ENCODE measurements around the gene EIF4ENIF1. TPM values are rescaled to one million over a fixed set of nuclear protein-coding genes. Genes with fewer than 3 reads are reported as not detected.
"Not testable (repeated sequence)": the region's sequence is repeated elsewhere in the genome, so short reads cannot be mapped to it uniquely, and the experiment has no call there.

EIF4ENIF1 gene
- total RNA-seq, 2 donors from 2014 or later, result 10.6 to 20.6 TPM

DNA sequence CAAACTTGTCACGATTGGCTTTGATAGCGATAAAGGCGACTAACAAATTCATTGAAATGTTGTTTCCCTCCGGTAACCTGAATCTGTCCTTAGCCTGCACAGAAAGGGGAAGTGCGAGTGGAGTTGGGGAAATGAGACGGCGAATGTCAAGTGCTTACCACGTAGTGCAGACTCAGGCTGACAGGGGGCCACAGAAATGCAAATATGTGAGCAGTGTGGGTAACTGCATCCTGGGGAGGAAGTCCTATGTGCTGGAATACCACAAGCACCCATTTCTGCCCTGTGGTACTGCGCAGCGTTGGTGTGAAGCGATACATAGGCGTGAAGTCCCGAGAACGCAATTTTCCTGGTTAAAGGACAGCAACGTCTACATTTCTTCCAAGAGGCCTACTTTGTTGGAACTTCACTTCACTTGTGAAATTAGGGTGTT, 869 bp upstream of the EIF4ENIF1 start:
- ATAC-seq (ENCODE audit: insufficient number of reproducible peaks, low FRiP score, low read depth), result no peak
- TF ChIP-seq, protein P1, sequence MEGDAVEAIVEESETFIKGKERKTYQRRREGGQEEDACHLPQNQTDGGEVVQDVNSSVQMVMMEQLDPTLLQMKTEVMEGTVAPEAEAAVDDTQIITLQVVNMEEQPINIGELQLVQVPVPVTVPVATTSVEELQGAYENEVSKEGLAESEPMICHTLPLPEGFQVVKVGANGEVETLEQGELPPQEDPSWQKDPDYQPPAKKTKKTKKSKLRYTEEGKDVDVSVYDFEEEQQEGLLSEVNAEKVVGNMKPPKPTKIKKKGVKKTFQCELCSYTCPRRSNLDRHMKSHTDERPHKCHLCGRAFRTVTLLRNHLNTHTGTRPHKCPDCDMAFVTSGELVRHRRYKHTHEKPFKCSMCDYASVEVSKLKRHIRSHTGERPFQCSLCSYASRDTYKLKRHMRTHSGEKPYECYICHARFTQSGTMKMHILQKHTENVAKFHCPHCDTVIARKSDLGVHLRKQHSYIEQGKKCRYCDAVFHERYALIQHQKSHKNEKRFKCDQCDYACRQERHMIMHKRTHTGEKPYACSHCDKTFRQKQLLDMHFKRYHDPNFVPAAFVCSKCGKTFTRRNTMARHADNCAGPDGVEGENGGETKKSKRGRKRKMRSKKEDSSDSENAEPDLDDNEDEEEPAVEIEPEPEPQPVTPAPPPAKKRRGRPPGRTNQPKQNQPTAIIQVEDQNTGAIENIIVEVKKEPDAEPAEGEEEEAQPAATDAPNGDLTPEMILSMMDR (IDR thresholded peaks at IDR 0.05), result peak; percentile 17
- H3K9me3 ChIP-seq, result no peaks in the 10 kb centered on the region
- no peaks in the 10 kb centered on the region for H3K27me3 ChIP-seq (replicated peaks; ENCODE audit: insufficient read depth)
- DNase-seq (ENCODE audit: low spot score), result no peak
- no peaks in the 10 kb centered on the region for H3K36me3 ChIP-seq
- H3K4me1 ChIP-seq (ENCODE audit: control insufficient read depth in 1 of 2, low read depth in 2 of 2), result peaks cover 19 to 31% of the 10 kb centered on the region in 2 donors
- peak overlapping the region; percentile 96 to 97 for H3K27ac ChIP-seq
- H3K4me3 ChIP-seq, result peak overlapping the region; percentile 83

DNA sequence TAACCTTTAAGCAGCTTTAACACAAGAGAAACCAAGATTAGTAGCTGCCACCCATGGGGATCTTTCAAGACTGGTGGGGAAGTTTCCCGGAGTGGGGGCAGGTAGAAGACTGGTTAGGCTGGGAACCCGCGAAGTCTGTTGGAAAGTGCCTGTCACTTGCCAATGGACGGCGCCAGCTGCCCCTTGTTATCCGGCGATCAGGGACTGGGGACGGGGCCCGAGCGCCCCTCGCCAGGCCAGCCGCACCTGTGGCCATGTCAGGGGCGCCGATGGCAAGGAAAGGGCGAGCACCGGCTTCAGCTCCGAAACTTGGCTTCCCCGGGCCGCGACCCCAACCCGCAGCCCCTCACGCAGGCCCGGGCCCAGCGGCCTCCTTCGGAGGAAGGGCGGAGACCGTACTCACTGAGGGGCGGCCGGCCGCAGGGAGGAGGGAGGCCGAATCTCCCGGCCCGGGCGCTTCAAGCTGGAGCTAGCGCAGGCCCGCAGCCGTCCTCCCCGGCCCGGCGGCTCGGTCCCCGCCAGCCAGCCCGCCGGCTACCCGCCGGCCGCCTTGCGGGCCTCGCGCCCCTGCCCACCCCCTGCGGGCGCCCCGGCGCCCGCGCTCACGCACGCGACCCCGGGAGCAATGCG, 539 bp downstream of the EIF4ENIF1 start:
- Histone ChIP-seq H3K9me3 (no peaks in the 10 kb centered on the region), H3K4me1 (ENCODE audit: control insufficient read depth in 1 of 2, low read depth in 2 of 2) (peaks cover 21 to 28% of the 10 kb centered on the region in 2 donors)

DNA sequence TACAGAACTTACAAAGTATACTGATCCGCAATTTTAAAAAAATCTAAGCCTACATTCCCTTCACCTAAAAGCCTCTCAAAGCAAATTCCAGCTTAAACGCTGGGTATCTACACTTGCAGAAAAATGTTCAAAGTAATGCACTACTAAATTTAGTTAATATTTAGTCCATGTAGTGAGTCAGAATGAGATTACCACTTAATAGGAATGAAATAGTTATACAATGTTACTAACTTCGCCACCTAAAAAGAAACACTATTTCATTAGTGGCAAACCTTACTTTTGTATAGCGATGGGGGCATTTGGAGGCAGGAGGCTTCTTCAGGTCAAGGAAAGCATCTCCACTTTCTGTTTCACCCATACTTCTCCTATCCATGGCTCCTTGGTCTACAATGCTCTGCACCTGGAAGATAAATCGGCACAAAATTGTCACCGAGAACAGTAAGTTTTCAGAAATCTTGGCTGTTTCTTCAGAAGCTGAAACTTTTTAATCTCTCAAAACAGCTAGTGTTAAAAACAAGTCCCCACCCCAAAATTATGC, 1.2 kb downstream of the EIF4ENIF1 start:
- Histone ChIP-seq H3K4me3 (peak overlapping the region; percentile 83), H3K4me1 (ENCODE audit: control insufficient read depth in 1 of 2, low read depth in 2 of 2) (peaks cover 21 to 28% of the 10 kb centered on the region in 2 donors), H3K9me3 (no peaks in the 10 kb centered on the region), H3K27me3 (replicated peaks; ENCODE audit: insufficient read depth) (no peaks in the 10 kb centered on the region), H3K36me3 (peaks cover 13% of the 10 kb centered on the region), H3K27ac (peak overlapping the region; percentile 96 to 97)
- TF ChIP-seq, protein P1 (IDR thresholded peaks at IDR 0.05), result no peak
- ATAC-seq (ENCODE audit: insufficient number of reproducible peaks, low FRiP score, low read depth), result no peak
- no peak for DNase-seq (ENCODE audit: low spot score)

More for the DNA sequence above, 539 bp downstream of the EIF4ENIF1 start:
- Histone ChIP-seq H3K27ac (peak overlapping the region; percentile 96 to 97), H3K4me3 (peak overlapping the region; percentile 83), H3K36me3 (peaks cover 6% of the 10 kb centered on the region), H3K27me3 (replicated peaks; ENCODE audit: insufficient read depth) (no peaks in the 10 kb centered on the region)
- ATAC-seq (ENCODE audit: insufficient number of reproducible peaks, low FRiP score, low read depth), result peak; percentile 36
- DNase-seq (ENCODE audit: low spot score), result no peak
- TF ChIP-seq, protein P1 (IDR thresholded peaks at IDR 0.05), result no peak

DNA sequence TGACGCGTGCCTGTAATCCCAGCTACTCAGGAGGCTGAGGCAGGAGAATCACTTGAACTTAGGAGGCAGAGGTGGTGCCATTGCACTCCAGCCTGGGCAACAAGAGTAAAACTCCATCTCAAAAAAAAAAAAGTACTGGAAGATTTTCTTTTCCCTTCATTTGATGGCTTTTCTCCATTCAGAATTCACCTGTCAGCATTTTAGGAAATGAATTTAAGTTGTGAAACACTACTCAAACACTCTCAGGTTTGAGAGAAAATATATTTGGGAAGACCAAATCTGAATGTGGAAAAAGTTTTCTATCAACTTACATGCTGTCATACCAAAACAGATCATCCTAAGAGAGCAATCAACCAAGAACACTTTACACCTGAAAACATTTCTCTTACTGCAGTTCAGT, 2.7 kb downstream of the EIF4ENIF1 start:
- Histone ChIP-seq H3K9me3 (no peaks in the 10 kb centered on the region), H3K4me1 (ENCODE audit: control insufficient read depth in 1 of 2, low read depth in 2 of 2) (peaks cover 21 to 28% of the 10 kb centered on the region in 2 donors), H3K27me3 (replicated peaks; ENCODE audit: insufficient read depth) (no peaks in the 10 kb centered on the region), H3K4me3 (no peak overlapping the region), H3K27ac (no peak overlapping the region), H3K36me3 (peaks cover 17% of the 10 kb centered on the region)
- ATAC-seq (ENCODE audit: insufficient number of reproducible peaks, low FRiP score, low read depth), result no peak
- TF ChIP-seq, protein P1 (IDR thresholded peaks at IDR 0.05), result no peak
- DNase-seq (ENCODE audit: low spot score), result no peak

DNA sequence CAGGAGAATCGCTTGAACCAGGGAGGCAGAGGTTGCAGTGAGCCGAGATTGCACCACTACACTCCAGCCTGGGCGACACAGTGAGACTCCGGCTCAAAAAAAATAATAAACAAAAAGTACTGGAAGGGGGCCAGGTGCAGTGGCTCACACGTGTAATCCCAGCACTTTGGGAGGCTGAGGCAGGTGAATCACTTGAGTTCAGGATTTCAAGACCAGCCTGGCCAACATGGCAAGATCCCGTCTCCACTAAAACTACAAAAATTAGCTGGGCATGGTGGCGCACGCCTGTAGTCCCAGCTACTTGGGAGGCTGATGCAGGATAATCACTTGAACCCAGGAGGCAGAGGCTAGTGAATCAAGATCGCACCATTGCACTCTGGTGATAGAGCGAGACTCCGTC, 3.3 kb downstream of the EIF4ENIF1 start:
- DNase-seq (ENCODE audit: low spot score), result not testable (repeated sequence)
- peaks cover 20% of the 10 kb centered on the region for H3K36me3 ChIP-seq

DNA sequence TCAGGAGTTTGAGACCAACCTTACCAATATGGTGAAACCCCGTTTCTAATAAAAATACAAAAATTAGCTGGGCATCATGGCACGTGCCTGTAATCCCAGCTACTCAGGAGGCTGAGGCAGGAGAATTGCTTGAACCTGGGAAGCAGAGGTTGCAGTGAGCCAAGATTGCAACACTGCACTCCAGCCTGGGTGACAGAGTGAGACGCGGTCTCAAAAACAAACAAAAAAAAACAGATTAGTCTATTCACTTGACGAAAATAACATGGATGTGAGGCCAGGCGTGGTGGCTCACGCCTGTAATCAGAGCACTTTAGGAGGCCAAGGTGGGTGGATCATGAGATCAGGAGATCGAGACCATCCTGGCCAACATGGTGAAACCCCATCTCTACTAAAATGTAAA, 7.2 kb downstream of the EIF4ENIF1 start:
- not testable (repeated sequence) for ATAC-seq (ENCODE audit: insufficient number of reproducible peaks, low FRiP score, low read depth); DNase-seq (ENCODE audit: low spot score); H3K4me3 ChIP-seq; H3K27ac ChIP-seq; H3K4me1 ChIP-seq (ENCODE audit: control insufficient read depth in 1 of 2, low read depth in 2 of 2); H3K9me3 ChIP-seq; H3K27me3 ChIP-seq (replicated peaks; ENCODE audit: insufficient read depth)
- H3K36me3 ChIP-seq, result peaks cover 33% of the 10 kb centered on the region

More for the DNA sequence above, 3.3 kb downstream of the EIF4ENIF1 start:
- H3K9me3 ChIP-seq; H3K27me3 ChIP-seq (replicated peaks; ENCODE audit: insufficient read depth); H3K27ac ChIP-seq; ATAC-seq (ENCODE audit: insufficient number of reproducible peaks, low FRiP score, low read depth); H3K4me3 ChIP-seq: not testable (repeated sequence)
- peaks cover 21 to 24% of the 10 kb centered on the region in 2 donors for H3K4me1 ChIP-seq (ENCODE audit: control insufficient read depth in 1 of 2, low read depth in 2 of 2)
